SK-N-SH (cell line): ENCODE data around the gene CILP. TPM values are rescaled to one million over a fixed set of nuclear protein-coding genes. Genes with fewer than 3 reads are reported as not detected.

ENCODE experiments used
- CTCF ChIA-PET: fragments of 300-600, 350-600 bp; formaldehyde crosslinking; extraction: SDS; loops from one replicate; lab custom pipeline; 2021; lab: Yijun Ruan, JAX
- POLR2A ChIA-PET: fragments of 350-600 bp; sonication (Branson Sonifier 250); formaldehyde crosslinking; extraction: SDS; loops from one replicate; lab custom pipeline; 2020; ENCODE audit warnings: antibody characterized with exemption, inconsistent platforms; lab: Yijun Ruan, JAX
- DNase-seq: peaks from one replicate; pipeline ENCODE4 v3.0.0; 2012
- H2AFZ ChIP-seq: fragments of 200-600 bp; sonication (generic); 2 replicates; pipeline ENCODE4 v1.8.1; 2016; ENCODE audit warnings: antibody characterized with exemption, mild to moderate bottlenecking, low read depth
- H3F3A ChIP-seq: fragments of 200-600 bp; sonication (generic); replicated peaks from 2 replicates; pipeline ENCODE3; 2016; ENCODE audit warnings: antibody characterized with exemption, mild to moderate bottlenecking; ENCODE audit not compliant: insufficient read depth
- H3K27ac ChIP-seq, 2 experiments: fragments of 200-500 bp in 1 of 2; fragments of 200-600 bp in 1 of 2; sonication (Bioruptor generic) in 1 of 2; sonication (generic), shearing (Covaris generic) in 1 of 2; 2 replicates each; pipeline versions ENCODE4 v1.5.1 to v1.6.1; 2014 to 2016; ENCODE audit warnings: low read depth in 2 of 2, inconsistent platforms in 1 of 2, low read length in 1 of 2, mild to moderate bottlenecking in 1 of 2, mixed read lengths in 1 of 2
- H3K27me3 ChIP-seq: fragments of 200-600 bp; sonication (generic), shearing (Covaris generic); 2 replicates; pipeline ENCODE4 v1.6.1; 2016; ENCODE audit warnings: mixed run types; ENCODE audit not compliant: insufficient read depth
- H3K36me3 ChIP-seq, 2 experiments: fragments of 200-500 bp in 1 of 2; fragments of 200-600 bp in 1 of 2; sonication (Bioruptor generic) in 1 of 2; sonication (generic) in 1 of 2; replicated peaks in 1 of 2; 2 replicates each; pipeline versions ENCODE3 to v1.5.1; 2014 to 2016; ENCODE audit warnings: low read length in 1 of 2, mild to moderate bottlenecking in 1 of 2; ENCODE audit not compliant: insufficient read depth in 2 of 2, control insufficient read depth in 1 of 2
- H3K4me1 ChIP-seq, 2 experiments: fragments of 200-500 bp in 1 of 2; fragments of 200-600 bp in 1 of 2; sonication (Bioruptor generic) in 1 of 2; sonication (generic), shearing (Covaris generic) in 1 of 2; 2 replicates each; pipeline versions ENCODE4 v1.5.1 to v1.6.1; 2014 to 2016; ENCODE audit warnings: low read depth in 1 of 2, low read length in 1 of 2, mixed run types in 1 of 2; ENCODE audit not compliant: insufficient read depth in 2 of 2, control insufficient read depth in 1 of 2
- H3K4me2 ChIP-seq: fragments of 200-600 bp; sonication (generic), shearing (Covaris generic); 2 replicates; pipeline ENCODE4 v1.6.1; 2017; ENCODE audit warnings: mixed run types
- H3K4me3 ChIP-seq, 2 experiments: fragments of 200-500 bp in 1 of 2; fragments of 200-600 bp in 1 of 2; sonication (Bioruptor generic) in 1 of 2; sonication (generic), shearing (Covaris generic) in 1 of 2; 2 replicates each; pipeline versions ENCODE4 v1.5.1 to v1.8.1; 2014 to 2016; ENCODE audit warnings: low read depth in 2 of 2, inconsistent platforms in 1 of 2, low read length in 1 of 2, mild to moderate bottlenecking in 1 of 2, mixed read lengths in 1 of 2, moderate library complexity in 1 of 2
- H3K79me2 ChIP-seq: fragments of 200-600 bp; sonication (generic); 2 replicates; pipeline ENCODE4 v1.8.1; 2017; ENCODE audit warnings: mild to moderate bottlenecking; ENCODE audit not compliant: insufficient read depth
- H3K9ac ChIP-seq: fragments of 200-600 bp; sonication (generic); 2 replicates; pipeline ENCODE4 v1.6.1; 2017; ENCODE audit warnings: mixed run types
- H3K9me2 ChIP-seq: fragments of 200-600 bp; sonication (generic); 2 replicates; pipeline ENCODE4 v1.6.1; 2017; ENCODE audit warnings: mixed run types
- H3K9me3 ChIP-seq: fragments of 200-600 bp; sonication (generic); 2 replicates; pipeline ENCODE4 v1.6.1; 2017; ENCODE audit warnings: mixed run types, mild to moderate bottlenecking, moderate library complexity
- H4K20me1 ChIP-seq: fragments of 200-600 bp; sonication (generic); 2 replicates; pipeline ENCODE4 v1.6.1; 2017; ENCODE audit warnings: mild to moderate bottlenecking, mixed run types; ENCODE audit not compliant: insufficient read depth
- FOXJ3 ChIP-seq: sonication (generic); formaldehyde crosslinking; IDR thresholded peaks from 2 replicates; pipeline ENCODE4 v1.5.1; 2020; ENCODE audit warnings: mild to moderate bottlenecking, missing genetic modification reagents
- FOXM1 ChIP-seq: IDR thresholded peaks from 2 replicates; pipeline ENCODE4 v1.4.0; 2012; ENCODE audit warnings: low read depth, mild to moderate bottlenecking
- IRF3 ChIP-seq: fragments of 150-350 bp; IDR thresholded peaks from 2 replicates; pipeline ENCODE4 v1.6.1; 2016; ENCODE audit warnings: mild to moderate bottlenecking, low read depth, low read length
- JUND ChIP-seq: IDR thresholded peaks from 2 replicates; pipeline ENCODE4 v1.4.0; 2012
- MEF2A ChIP-seq: IDR thresholded peaks from 2 replicates; pipeline ENCODE4 v1.4.0; 2012; ENCODE audit warnings: low read depth, borderline replicate concordance
- NFIC ChIP-seq: IDR thresholded peaks from 2 replicates; pipeline ENCODE4 v1.4.0; 2012; ENCODE audit warnings: borderline replicate concordance
- POLR2AphosphoS5 ChIP-seq: IDR thresholded peaks from 2 replicates; pipeline ENCODE4 v1.6.1; 2012; ENCODE audit warnings: low read depth, low read length
- RAD21 ChIP-seq: IDR thresholded peaks from 2 replicates; pipeline ENCODE4 v1.6.1; 2012; ENCODE audit warnings: mild to moderate bottlenecking, low read length
- RFX5 ChIP-seq: IDR thresholded peaks from 2 replicates; pipeline ENCODE4 v1.6.1; 2012; ENCODE audit warnings: mild to moderate bottlenecking, improper control_type of control experiment, low read length
- RXRA ChIP-seq: IDR thresholded peaks from 2 replicates; pipeline ENCODE4 v1.4.0; 2012; ENCODE audit warnings: low read depth, mild to moderate bottlenecking, borderline replicate concordance
- SMC3 ChIP-seq: IDR thresholded peaks from 2 replicates; pipeline ENCODE4 v1.6.1; 2012; ENCODE audit warnings: low read depth, low read length, improper control_type of control experiment
- TAF1 ChIP-seq: IDR thresholded peaks from 2 replicates; pipeline ENCODE4 v1.6.1; 2012; ENCODE audit warnings: low read depth, mild to moderate bottlenecking, low read length, moderate library complexity, borderline replicate concordance
- TCF12 ChIP-seq: IDR thresholded peaks from 2 replicates; pipeline ENCODE4 v1.4.0; 2012
- USF2 ChIP-seq: fragments of 150-350 bp; IDR thresholded peaks from 2 replicates; pipeline ENCODE4 v1.6.1; 2017; ENCODE audit warnings: antibody characterized with exemption, low read length, low read depth, borderline replicate concordance
- YY1 ChIP-seq: IDR thresholded peaks from 2 replicates; pipeline ENCODE4 v1.4.0; 2012; ENCODE audit warnings: low read depth, mild to moderate bottlenecking
- ZBTB33 ChIP-seq: IDR thresholded peaks from 2 replicates; pipeline ENCODE4 v1.4.0; 2012; ENCODE audit warnings: low read depth, borderline replicate concordance
- WGBS: methylation state at CpG from one replicate; pipeline ENCODE4 v1.1.6; 2017; ENCODE audit warnings: low lambda C conversion rate; 5-methylcytosine and 5-hydroxymethylcytosine counted together
- polyA plus RNA-seq, 3 experiments: library from polyadenylated mRNA; depleted of rRNA; stranded (reverse); fragments of >200 nt; gene quantifications; 2 replicates each; pipeline ENCODE4 v1.2.3, GENCODE V29; 2012

The CILP gene
- polyA plus RNA-seq, 1 of the 3 experiments (the other 2 are of a cell fraction): 0.03 TPM

GRCh38 chr15:65154720-65155119, 56.6 kb downstream of the CILP start (continued):
- TF ChIP-seq MEF2A (no peak), ZBTB33 (no peak), USF2 (no peak), NFIC (no peak), TCF12 (no peak), FOXM1 (no peak)

- DNase-seq: no peak
- Histone ChIP-seq H3F3A (peaks cover 18% of the 10 kb centered on the region), H3K27ac (no peak overlapping the region), H3K4me1 (no peaks in the 10 kb centered on the region), H3K36me3 (peaks cover 30 to 34% of the 10 kb centered on the region in 2 experiments), H4K20me1 (no peaks in the 10 kb centered on the region), H3K9me2 (no peaks in the 10 kb centered on the region), H3K9ac (no peak overlapping the region), H3K79me2 (no peaks in the 10 kb centered on the region), H2AFZ (no peak overlapping the region), H3K4me2 (no peak overlapping the region), H3K4me3 (no peak overlapping the region), H3K27me3 (no peaks in the 10 kb centered on the region), H3K9me3 (no peaks in the 10 kb centered on the region)
- no peak for TF ChIP-seq TCF12
- no peak for TF ChIP-seq RXRA
- no peak for TF ChIP-seq JUND
- no peak for TF ChIP-seq FOXJ3 (CRISPR knock-in tag)
- TF ChIP-seq YY1: no peak
- no peak for TF ChIP-seq IRF3
- TF ChIP-seq SMC3: no peak
- TF ChIP-seq POLR2AphosphoS5: no peak
- no peak for TF ChIP-seq RAD21
- TF ChIP-seq RFX5: no peak
- TF ChIP-seq TAF1: no peak
- TF ChIP-seq USF2: no peak
- TF ChIP-seq ZBTB33: no peak
- CTCF ChIA-PET: interaction anchor here (0.9 to 1.9 kb wide), 2 partner anchors 14 to 94 kb away, joined by 4 to 5 read pairs; no protein-coding TSS in a partner anchor
- POLR2A ChIA-PET: no interaction called here
- 97% methylated on average over 3 of the region's 3 CpGs for WGBS
These were observed 63.4 kb downstream of the CILP start for GRCh38 chr15:65147902-65148301.
